ENCODE data around the gene DAB2IP. TPM values are rescaled to one million over a fixed set of nuclear protein-coding genes. Genes with fewer than 3 reads are reported as not detected.

Gene DAB2IP
- total and polyA plus RNA-seq, 2 of the 4 experiments (the other 2 are of a cell fraction) = 5.6 to 17.2 TPM

DNA sequence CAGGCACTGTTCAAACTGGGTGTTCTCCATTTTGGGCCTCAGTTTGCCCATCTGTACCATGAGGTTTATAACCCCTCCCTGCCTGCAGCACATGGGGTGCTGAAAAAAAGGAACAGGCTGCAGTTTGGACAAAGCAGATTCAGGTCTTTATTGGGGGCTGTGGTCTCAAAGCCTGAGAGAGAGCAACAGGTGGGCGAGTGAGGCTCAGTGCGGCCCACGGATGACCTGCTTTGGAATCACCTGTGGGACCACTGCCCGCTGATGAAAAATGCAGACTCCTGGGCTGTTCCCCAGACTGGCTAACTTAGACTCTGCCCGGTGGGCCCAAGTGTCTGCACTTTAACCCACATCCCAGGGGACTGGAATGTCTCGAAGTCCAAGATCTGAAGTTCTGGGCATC is 11.8 kb upstream of the DAB2IP start:
- intact Hi-C loops (cut with micrococcal nuclease) = no loop called here
- Histone ChIP-seq H3K36me3 (ENCODE audit: control insufficient read depth, insufficient read depth, low read length) (no peaks in the 10 kb centered on the region), H3K56ac (ENCODE audit: extremely low read depth, insufficient read depth, low read length) (no peak overlapping the region), H3K27me3 (ENCODE audit: control insufficient read depth, insufficient read depth, low read length) (no peaks in the 10 kb centered on the region), H3K9ac (ENCODE audit: low read depth, low read length) (no peak overlapping the region), H4K91ac (ENCODE audit: insufficient read depth, low read depth, low read length) (no peak overlapping the region), H2BK120ac (ENCODE audit: low read depth, low read length) (no peak overlapping the region), H4K20me1 (ENCODE audit: insufficient read depth, low read length) (peaks cover 16% of the 10 kb centered on the region), H3K4ac (ENCODE audit: low read depth, low read length) (no peak overlapping the region), H4K5ac (ENCODE audit: low read depth, low read length) (no peak overlapping the region), H3K23ac (ENCODE audit: low read depth, low read length) (no peak overlapping the region), H3K9me1 (ENCODE audit: insufficient read depth, low read length) (no peaks in the 10 kb centered on the region), H2AK5ac (ENCODE audit: low read depth, low read length) (no peak overlapping the region), H3K4me1 (ENCODE audit: control insufficient read depth, insufficient read depth, low read length) (peaks cover 11% of the 10 kb centered on the region; the same call in 1 of the 2 replicates), H3K79me1 (ENCODE audit: low read depth in 1 of 2, low read length in 2 of 2) (no peaks in the 10 kb centered on the region; a peak in 1 of 4 replicates), H3K4me3 (ENCODE audit: insufficient read depth, low read depth, low read length) (no peak overlapping the region), H2AFZ (replicated peaks; ENCODE audit: low read length, poor library complexity) (no peak overlapping the region), H2BK15ac (ENCODE audit: low read depth, low read length) (no peak overlapping the region), H4K8ac (ENCODE audit: low read depth in 2 of 2, low read length in 2 of 2) (no peak overlapping the region), H3K18ac (ENCODE audit: low read depth, low read length) (no peak overlapping the region), H2BK5ac (ENCODE audit: low read depth, low read length, poor library complexity, severe bottlenecking) (no peak overlapping the region), H3K9me3 (ENCODE audit: control insufficient read depth, insufficient read depth, low read length) (no peaks in the 10 kb centered on the region), H2BK20ac (ENCODE audit: low read depth, low read length) (no peak overlapping the region), H3K27ac (ENCODE audit: insufficient read depth, low read length) (no peak overlapping the region), H3K14ac (replicated peaks; ENCODE audit: low read depth, low read length) (no peak overlapping the region), H3K4me2 (ENCODE audit: low read depth, low read length) (no peak overlapping the region), H2AK9ac (replicated peaks; ENCODE audit: low read depth, low read length, poor library complexity) (no peak overlapping the region)
- no TSS peak for BruUV-seq (replicated peaks)
- TF ChIP-seq, protein P1, sequence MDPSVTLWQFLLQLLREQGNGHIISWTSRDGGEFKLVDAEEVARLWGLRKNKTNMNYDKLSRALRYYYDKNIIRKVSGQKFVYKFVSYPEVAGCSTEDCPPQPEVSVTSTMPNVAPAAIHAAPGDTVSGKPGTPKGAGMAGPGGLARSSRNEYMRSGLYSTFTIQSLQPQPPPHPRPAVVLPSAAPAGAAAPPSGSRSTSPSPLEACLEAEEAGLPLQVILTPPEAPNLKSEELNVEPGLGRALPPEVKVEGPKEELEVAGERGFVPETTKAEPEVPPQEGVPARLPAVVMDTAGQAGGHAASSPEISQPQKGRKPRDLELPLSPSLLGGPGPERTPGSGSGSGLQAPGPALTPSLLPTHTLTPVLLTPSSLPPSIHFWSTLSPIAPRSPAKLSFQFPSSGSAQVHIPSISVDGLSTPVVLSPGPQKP (IDR thresholded peaks at IDR 0.05; ENCODE audit: borderline replicate concordance, low read depth, low read length) = no peak
- TF ChIP-seq RAD21 (IDR thresholded peaks at IDR 0.05; ENCODE audit: low read length) = no peak
- ChIA-PET POLR2A (ENCODE audit: unreplicated experiment) (no interaction called here), CTCF (no interaction called here)
- dilution Hi-C loops (cut with HindIII; ENCODE audit: low sequenced_read_pairs, unreplicated experiment) = no loop called here
- no peak for DNase-seq
- in situ Hi-C loops (cut with MboI; ENCODE audit: low sequenced_read_pairs) = no loop called here
- WGBS, 2 experiments (ENCODE audit: extremely low coverage in 2 of 2, insufficient read length in 1 of 2) = 93% methylated on average over 4 of the region's 6 CpGs; no CpG with 5 or more reads in 1 of the 2 experiments
- no peak for ATAC-seq (ENCODE audit: low read depth)
